NCI-H187 treated with DMSO at 0.1 percent for 48 hours (cell line): ENCODE results near the gene KIF18B.

ENCODE experiments used
- DNase-seq: peaks from one replicate; lab custom pipeline; 2025; lab: John Stamatoyannopoulos, UW

The KIF18B gene

GRCh38 chr17:44935116-44935515, 12.5 kb downstream of the KIF18B start:
- DNase-seq, result no peak

- no peak for DNase-seq
Observed at GRCh38 chr17:44934745-44935105, 12.8 kb downstream of the KIF18B start.

GRCh38 chr17:44933824-44934744, 13.5 kb downstream of the KIF18B start:
- no peak for DNase-seq

- DNase-seq, result no peak
Observed at GRCh38 chr17:44932787-44933097, 14.8 kb downstream of the KIF18B start.

GRCh38 chr17:44932096-44932786, 15.3 kb downstream of the KIF18B start:
- DNase-seq, result no peak

- no peak for DNase-seq
Observed at GRCh38 chr17:44931376-44931775, 16.2 kb downstream of the KIF18B start.

- no peak for DNase-seq
Observed at GRCh38 chr17:44930667-44931066, 16.9 kb downstream of the KIF18B start.

- no peak for DNase-seq
Observed at GRCh38 chr17:44928950-44929720, 18.4 kb downstream of the KIF18B start.

GRCh38 chr17:44928136-44928535, 19.4 kb downstream of the KIF18B start:
- no peak for DNase-seq

GRCh38 chr17:44927696-44928095, 19.9 kb downstream of the KIF18B start:
- no peak for DNase-seq

GRCh38 chr17:44926821-44927525, 20.6 kb downstream of the KIF18B start:
- no peak for DNase-seq

- DNase-seq, result no peak
Observed at GRCh38 chr17:44925731-44926697, 21.6 kb downstream of the KIF18B start.

GRCh38 chr17:44924107-44924544, 23.4 kb downstream of the KIF18B start:
- no peak for DNase-seq

- no peak for DNase-seq
Observed at GRCh38 chr17:44922746-44923470, 24.7 kb downstream of the KIF18B start.

- DNase-seq, result no peak
Observed at GRCh38 chr17:44922136-44922535, 25.4 kb downstream of the KIF18B start.

GRCh38 chr17:44921122-44921882, 26.3 kb downstream of the KIF18B start:
- DNase-seq, result no peak

GRCh38 chr17:44920565-44920940, 27.0 kb downstream of the KIF18B start:
- no peak for DNase-seq

- peak; percentile 34 for DNase-seq
Observed at GRCh38 chr17:44919885-44920564, 27.5 kb downstream of the KIF18B start.

- no peak for DNase-seq
Observed at GRCh38 chr17:44919411-44919810, 28.2 kb downstream of the KIF18B start.
